ENCODE results near the gene C4orf46.

The C4orf46 gene

GRCh38 chr4:158710814-158711213, 39.1 kb upstream of the C4orf46 start:
- H3K4me3 ChIP-seq (ENCODE audit: low read length, poor library complexity, severe bottlenecking) = no peak overlapping the region
- H3K9me3 ChIP-seq (ENCODE audit: insufficient read depth, low read depth, low read length) = no peaks in the 10 kb centered on the region
- H3K4me1 ChIP-seq (ENCODE audit: insufficient read depth, low read length, poor library complexity, severe bottlenecking) = peaks cover 4% of the 10 kb centered on the region
- H3K4me2 ChIP-seq (ENCODE audit: low read depth, low read length, poor library complexity, severe bottlenecking) = no peak overlapping the region
- H3K79me2 ChIP-seq (ENCODE audit: insufficient read depth, low read length) = no peaks in the 10 kb centered on the region
- H3K9me2 ChIP-seq (replicated peaks; ENCODE audit: low read depth, low read length) = no peaks in the 10 kb centered on the region
- no peaks in the 10 kb centered on the region for H3F3A ChIP-seq (ENCODE audit: low read depth)
- H3K27me3 ChIP-seq (ENCODE audit: insufficient read depth, low read length, poor library complexity, severe bottlenecking) = no peaks in the 10 kb centered on the region
- no peak overlapping the region for H3K9ac ChIP-seq (ENCODE audit: low read depth, low read length, poor library complexity, severe bottlenecking)
- no peaks in the 10 kb centered on the region for H4K20me1 ChIP-seq (ENCODE audit: insufficient read depth, low read length, poor library complexity, severe bottlenecking)
- H3K36me3 ChIP-seq (ENCODE audit: insufficient read depth, low read length) = peaks cover 83% of the 10 kb centered on the region
- TF ChIP-seq, protein P1, sequence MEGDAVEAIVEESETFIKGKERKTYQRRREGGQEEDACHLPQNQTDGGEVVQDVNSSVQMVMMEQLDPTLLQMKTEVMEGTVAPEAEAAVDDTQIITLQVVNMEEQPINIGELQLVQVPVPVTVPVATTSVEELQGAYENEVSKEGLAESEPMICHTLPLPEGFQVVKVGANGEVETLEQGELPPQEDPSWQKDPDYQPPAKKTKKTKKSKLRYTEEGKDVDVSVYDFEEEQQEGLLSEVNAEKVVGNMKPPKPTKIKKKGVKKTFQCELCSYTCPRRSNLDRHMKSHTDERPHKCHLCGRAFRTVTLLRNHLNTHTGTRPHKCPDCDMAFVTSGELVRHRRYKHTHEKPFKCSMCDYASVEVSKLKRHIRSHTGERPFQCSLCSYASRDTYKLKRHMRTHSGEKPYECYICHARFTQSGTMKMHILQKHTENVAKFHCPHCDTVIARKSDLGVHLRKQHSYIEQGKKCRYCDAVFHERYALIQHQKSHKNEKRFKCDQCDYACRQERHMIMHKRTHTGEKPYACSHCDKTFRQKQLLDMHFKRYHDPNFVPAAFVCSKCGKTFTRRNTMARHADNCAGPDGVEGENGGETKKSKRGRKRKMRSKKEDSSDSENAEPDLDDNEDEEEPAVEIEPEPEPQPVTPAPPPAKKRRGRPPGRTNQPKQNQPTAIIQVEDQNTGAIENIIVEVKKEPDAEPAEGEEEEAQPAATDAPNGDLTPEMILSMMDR (conservative IDR thresholded peaks at IDR 0.05; ENCODE audit: low read length) = peak; percentile 55
- TF ChIP-seq EZH2phosphoT487 (IDR thresholded peaks at IDR 0.05; ENCODE audit: borderline replicate concordance) = no peak
- no peak overlapping the region for H2AFZ ChIP-seq (ENCODE audit: low read length)

GRCh38 chr4:158704274-158704673, 32.6 kb upstream of the C4orf46 start:
- Histone ChIP-seq H3F3A (ENCODE audit: low read depth) (no peaks in the 10 kb centered on the region), H3K36me3 (ENCODE audit: insufficient read depth, low read length) (peaks cover 25% of the 10 kb centered on the region), H3K9me2 (replicated peaks; ENCODE audit: low read depth, low read length) (no peaks in the 10 kb centered on the region), H3K27me3 (ENCODE audit: insufficient read depth, low read length, poor library complexity, severe bottlenecking) (no peaks in the 10 kb centered on the region), H3K4me1 (ENCODE audit: insufficient read depth, low read length, poor library complexity, severe bottlenecking) (no peaks in the 10 kb centered on the region), H3K79me2 (ENCODE audit: insufficient read depth, low read length) (no peaks in the 10 kb centered on the region), H3K9me3 (ENCODE audit: insufficient read depth, low read depth, low read length) (no peaks in the 10 kb centered on the region), H3K4me2 (ENCODE audit: low read depth, low read length, poor library complexity, severe bottlenecking) (no peak overlapping the region), H4K20me1 (ENCODE audit: insufficient read depth, low read length, poor library complexity, severe bottlenecking) (no peaks in the 10 kb centered on the region), H3K9ac (ENCODE audit: low read depth, low read length, poor library complexity, severe bottlenecking) (no peak overlapping the region), H3K4me3 (ENCODE audit: low read length, poor library complexity, severe bottlenecking) (no peak overlapping the region), H2AFZ (ENCODE audit: low read length) (no peak overlapping the region)
- TF ChIP-seq, protein P1 (conservative IDR thresholded peaks at IDR 0.05; ENCODE audit: low read length) = no peak
- TF ChIP-seq EZH2phosphoT487 (IDR thresholded peaks at IDR 0.05; ENCODE audit: borderline replicate concordance) = no peak

GRCh38 chr4:158688813-158689212, 17.1 kb upstream of the C4orf46 start:
- Histone ChIP-seq H4K20me1 (ENCODE audit: insufficient read depth, low read length, poor library complexity, severe bottlenecking) (no peaks in the 10 kb centered on the region), H3K79me2 (ENCODE audit: insufficient read depth, low read length) (no peaks in the 10 kb centered on the region), H3K4me1 (ENCODE audit: insufficient read depth, low read length, poor library complexity, severe bottlenecking) (no peaks in the 10 kb centered on the region), H3K27me3 (ENCODE audit: insufficient read depth, low read length, poor library complexity, severe bottlenecking) (no peaks in the 10 kb centered on the region), H3F3A (ENCODE audit: low read depth) (no peaks in the 10 kb centered on the region), H3K4me2 (ENCODE audit: low read depth, low read length, poor library complexity, severe bottlenecking) (no peak overlapping the region), H3K4me3 (ENCODE audit: low read length, poor library complexity, severe bottlenecking) (no peak overlapping the region), H3K9ac (ENCODE audit: low read depth, low read length, poor library complexity, severe bottlenecking) (no peak overlapping the region), H2AFZ (ENCODE audit: low read length) (no peak overlapping the region), H3K36me3 (ENCODE audit: insufficient read depth, low read length) (no peaks in the 10 kb centered on the region), H3K9me2 (replicated peaks; ENCODE audit: low read depth, low read length) (no peaks in the 10 kb centered on the region), H3K9me3 (ENCODE audit: insufficient read depth, low read depth, low read length) (no peaks in the 10 kb centered on the region)
- TF ChIP-seq, protein P1 (conservative IDR thresholded peaks at IDR 0.05; ENCODE audit: low read length) = no peak
- TF ChIP-seq EZH2phosphoT487 (IDR thresholded peaks at IDR 0.05; ENCODE audit: borderline replicate concordance) = no peak

Data from Loucy (cell line).